ENCODE results near the gene ACAP2. TPM values are rescaled to one million over a fixed set of nuclear protein-coding genes. Genes with fewer than 3 reads are reported as not detected.
"Not testable (repeated sequence)": the region's sequence is repeated elsewhere in the genome, so short reads cannot be mapped to it uniquely, and the experiment has no call there.

Gene ACAP2
- total RNA-seq, 1 donor from 2014 or later, result 38.2 TPM

GRCh38 chr3:195398460-195398859 lies 44.4 kb downstream of the ACAP2 start:
- H3K4me3 Mint-ChIP-seq; H3K27me3 Mint-ChIP-seq (ENCODE audit: insufficient read depth); H3K36me3 Mint-ChIP-seq (ENCODE audit: low read depth); H3K9me3 Mint-ChIP-seq; DNase-seq (ENCODE audit: low spot score); H3K4me1 Mint-ChIP-seq (ENCODE audit: low read depth); H3K27ac Mint-ChIP-seq; intact Hi-C loops (cut with micrococcal nuclease): not testable (repeated sequence)

GRCh38 chr3:195397524-195397923 lies 45.3 kb downstream of the ACAP2 start:
- H3K9me3 Mint-ChIP-seq, result no peaks in the 10 kb centered on the region
- H3K4me3 Mint-ChIP-seq, result no peak overlapping the region
- intact Hi-C loops (cut with micrococcal nuclease), result no loop called here
- DNase-seq (ENCODE audit: low spot score), result no peak
- peaks cover 6% of the 10 kb centered on the region for H3K36me3 Mint-ChIP-seq (ENCODE audit: low read depth)
- H3K27me3 Mint-ChIP-seq (ENCODE audit: insufficient read depth), result no peaks in the 10 kb centered on the region
- H3K27ac Mint-ChIP-seq, result no peak overlapping the region
- H3K4me1 Mint-ChIP-seq (ENCODE audit: low read depth), result no peaks in the 10 kb centered on the region

GRCh38 chr3:195395208-195395816 lies 47.5 kb downstream of the ACAP2 start:
- Mint-ChIP-seq H3K4me3 (no peak overlapping the region), H3K27ac (no peak overlapping the region), H3K9me3 (no peaks in the 10 kb centered on the region), H3K27me3 (ENCODE audit: insufficient read depth) (no peaks in the 10 kb centered on the region), H3K4me1 (ENCODE audit: low read depth) (no peaks in the 10 kb centered on the region), H3K36me3 (ENCODE audit: low read depth) (peaks cover 7% of the 10 kb centered on the region)
- intact Hi-C loops (cut with micrococcal nuclease), result no loop called here
- no peak for DNase-seq (ENCODE audit: low spot score)

GRCh38 chr3:195394700-195395099 lies 48.1 kb downstream of the ACAP2 start:
- intact Hi-C loops (cut with micrococcal nuclease), result no loop called here
- Mint-ChIP-seq H3K4me3 (no peak overlapping the region), H3K36me3 (ENCODE audit: low read depth) (peaks cover 7% of the 10 kb centered on the region), H3K9me3 (no peaks in the 10 kb centered on the region), H3K4me1 (ENCODE audit: low read depth) (no peaks in the 10 kb centered on the region), H3K27ac (no peak overlapping the region), H3K27me3 (ENCODE audit: insufficient read depth) (no peaks in the 10 kb centered on the region)
- no peak for DNase-seq (ENCODE audit: low spot score)

- no peak for DNase-seq (ENCODE audit: low spot score)
- Mint-ChIP-seq H3K27me3 (ENCODE audit: insufficient read depth) (no peaks in the 10 kb centered on the region), H3K9me3 (no peaks in the 10 kb centered on the region), H3K4me3 (no peak overlapping the region), H3K27ac (no peak overlapping the region), H3K4me1 (ENCODE audit: low read depth) (no peaks in the 10 kb centered on the region), H3K36me3 (ENCODE audit: low read depth) (peaks cover 7% of the 10 kb centered on the region)
- intact Hi-C loops (cut with micrococcal nuclease), result no loop called here
These were observed 48.8 kb downstream of the ACAP2 start for GRCh38 chr3:195394024-195394423.

GRCh38 chr3:195388380-195388779 lies 54.4 kb downstream of the ACAP2 start:
- Mint-ChIP-seq H3K4me3 (no peak overlapping the region), H3K9me3 (no peaks in the 10 kb centered on the region), H3K27ac (no peak overlapping the region), H3K4me1 (ENCODE audit: low read depth) (peaks cover 9% of the 10 kb centered on the region), H3K36me3 (ENCODE audit: low read depth) (peaks cover 10% of the 10 kb centered on the region), H3K27me3 (ENCODE audit: insufficient read depth) (no peaks in the 10 kb centered on the region)
- no peak for DNase-seq (ENCODE audit: low spot score)
- intact Hi-C loops (cut with micrococcal nuclease), result no loop called here

- no peaks in the 10 kb centered on the region for H3K9me3 Mint-ChIP-seq
- no peak for DNase-seq (ENCODE audit: low spot score)
- H3K27ac Mint-ChIP-seq, result no peak overlapping the region
- intact Hi-C loops (cut with micrococcal nuclease), result no loop called here
- H3K4me1 Mint-ChIP-seq (ENCODE audit: low read depth), result peaks cover 9% of the 10 kb centered on the region
- H3K4me3 Mint-ChIP-seq, result no peak overlapping the region
- peaks cover 7% of the 10 kb centered on the region for H3K36me3 Mint-ChIP-seq (ENCODE audit: low read depth)
- H3K27me3 Mint-ChIP-seq (ENCODE audit: insufficient read depth), result no peaks in the 10 kb centered on the region
These were observed 56.1 kb downstream of the ACAP2 start for GRCh38 chr3:195386739-195387138.

- Mint-ChIP-seq H3K9me3 (no peaks in the 10 kb centered on the region), H3K27ac (no peak overlapping the region), H3K4me3 (no peak overlapping the region), H3K27me3 (ENCODE audit: insufficient read depth) (no peaks in the 10 kb centered on the region), H3K4me1 (ENCODE audit: low read depth) (peaks cover 9% of the 10 kb centered on the region), H3K36me3 (ENCODE audit: low read depth) (peaks cover 10% of the 10 kb centered on the region)
- no peak for DNase-seq (ENCODE audit: low spot score)
- intact Hi-C loops (cut with micrococcal nuclease), result no loop called here
These were observed 57.3 kb downstream of the ACAP2 start for GRCh38 chr3:195385526-195385925.

GRCh38 chr3:195384952-195385351 lies 57.9 kb downstream of the ACAP2 start:
- H3K27ac Mint-ChIP-seq, result no peak overlapping the region
- intact Hi-C loops (cut with micrococcal nuclease), result no loop called here
- H3K4me3 Mint-ChIP-seq, result no peak overlapping the region
- DNase-seq (ENCODE audit: low spot score), result no peak
- peaks cover 10% of the 10 kb centered on the region for H3K36me3 Mint-ChIP-seq (ENCODE audit: low read depth)
- H3K4me1 Mint-ChIP-seq (ENCODE audit: low read depth), result peaks cover 9% of the 10 kb centered on the region
- no peaks in the 10 kb centered on the region for H3K9me3 Mint-ChIP-seq
- no peaks in the 10 kb centered on the region for H3K27me3 Mint-ChIP-seq (ENCODE audit: insufficient read depth)

GRCh38 chr3:195372220-195372619 lies 70.6 kb downstream of the ACAP2 start:
- Mint-ChIP-seq H3K4me3 (no peak overlapping the region), H3K36me3 (ENCODE audit: low read depth) (peaks cover 21% of the 10 kb centered on the region), H3K9me3 (no peaks in the 10 kb centered on the region), H3K27ac (no peak overlapping the region), H3K27me3 (ENCODE audit: insufficient read depth) (no peaks in the 10 kb centered on the region), H3K4me1 (ENCODE audit: low read depth) (no peaks in the 10 kb centered on the region)
- intact Hi-C loops (cut with micrococcal nuclease), result no loop called here
- no peak for DNase-seq (ENCODE audit: low spot score)

GRCh38 chr3:195366200-195366925 lies 76.5 kb downstream of the ACAP2 start:
- intact Hi-C loops (cut with micrococcal nuclease), result no loop called here
- peaks cover 24% of the 10 kb centered on the region for H3K36me3 Mint-ChIP-seq (ENCODE audit: low read depth)

GRCh38 chr3:195365371-195365770 lies 77.4 kb downstream of the ACAP2 start:
- DNase-seq (ENCODE audit: low spot score), result no peak
- H3K36me3 Mint-ChIP-seq (ENCODE audit: low read depth), result peaks cover 20% of the 10 kb centered on the region
- intact Hi-C loops (cut with micrococcal nuclease), result no loop called here
- H3K4me3 Mint-ChIP-seq, result no peak overlapping the region
- no peaks in the 10 kb centered on the region for H3K9me3 Mint-ChIP-seq
- no peak overlapping the region for H3K27ac Mint-ChIP-seq
- no peaks in the 10 kb centered on the region for H3K27me3 Mint-ChIP-seq (ENCODE audit: insufficient read depth)
- H3K4me1 Mint-ChIP-seq (ENCODE audit: low read depth), result no peaks in the 10 kb centered on the region

More at GRCh38 chr3:195366200-195366925, 76.5 kb downstream of the ACAP2 start:
- no peaks in the 10 kb centered on the region for H3K9me3 Mint-ChIP-seq
- no peaks in the 10 kb centered on the region for H3K4me1 Mint-ChIP-seq (ENCODE audit: low read depth)
- H3K4me3 Mint-ChIP-seq, result no peak overlapping the region
- no peak overlapping the region for H3K27ac Mint-ChIP-seq
- no peaks in the 10 kb centered on the region for H3K27me3 Mint-ChIP-seq (ENCODE audit: insufficient read depth)
- no peak for DNase-seq (ENCODE audit: low spot score)

GRCh38 chr3:195357797-195358196 lies 85.0 kb downstream of the ACAP2 start:
- H3K4me1 Mint-ChIP-seq (ENCODE audit: low read depth); H3K27ac Mint-ChIP-seq; H3K9me3 Mint-ChIP-seq; H3K4me3 Mint-ChIP-seq; intact Hi-C loops (cut with micrococcal nuclease); H3K27me3 Mint-ChIP-seq (ENCODE audit: insufficient read depth); DNase-seq (ENCODE audit: low spot score): not testable (repeated sequence)
- peaks cover 16% of the 10 kb centered on the region for H3K36me3 Mint-ChIP-seq (ENCODE audit: low read depth)

All from activated T-helper 1 cell treated with anti-CD3 and anti-CD28 coated beads, Interleukin-12 subunit alpha, Interleukin-12 subunit beta, Interleukin-2, Interleukin-4 antibody, amounts not matched to agents 30 ng/mL and 10 ng/mL and 1 ng/mL, durations not matched to agents 14 hours and 24 hours and 36 hours (primary cell).